NCI-H1436 (cell line): ENCODE measurements around the gene BPIFA2.

Experiments
- DNase-seq: peaks from one replicate; lab custom pipeline; 2025; lab: John Stamatoyannopoulos, UW

Gene BPIFA2

GRCh38 chr20:33202451-33202850, 34.5 kb downstream of the BPIFA2 start:
- DNase-seq: no peak

- no peak for DNase-seq
These were observed 35.5 kb downstream of the BPIFA2 start for GRCh38 chr20:33203444-33203843.

- no peak for DNase-seq
These were observed 41.8 kb downstream of the BPIFA2 start for GRCh38 chr20:33209789-33210188.

DNA sequence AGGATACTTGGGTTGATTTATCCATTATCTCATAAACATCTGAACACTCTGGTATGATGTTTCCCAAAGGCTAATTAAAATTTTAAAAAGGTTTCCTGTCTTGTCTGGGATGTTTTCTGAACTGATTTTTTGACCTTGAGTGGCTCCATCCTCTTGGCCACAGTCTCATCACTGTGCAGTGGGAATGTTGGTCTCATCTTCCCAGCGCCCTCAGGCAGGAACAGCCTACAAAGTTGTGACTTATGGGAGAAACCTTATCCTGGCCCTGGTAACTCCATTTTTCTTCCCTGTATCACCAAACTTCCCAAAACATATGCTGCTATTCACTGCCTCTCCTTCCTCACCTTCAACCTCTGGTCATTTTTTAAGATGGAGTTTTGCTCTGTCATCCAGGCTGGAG, 42.4 kb downstream of the BPIFA2 start:
- no peak for DNase-seq

DNA sequence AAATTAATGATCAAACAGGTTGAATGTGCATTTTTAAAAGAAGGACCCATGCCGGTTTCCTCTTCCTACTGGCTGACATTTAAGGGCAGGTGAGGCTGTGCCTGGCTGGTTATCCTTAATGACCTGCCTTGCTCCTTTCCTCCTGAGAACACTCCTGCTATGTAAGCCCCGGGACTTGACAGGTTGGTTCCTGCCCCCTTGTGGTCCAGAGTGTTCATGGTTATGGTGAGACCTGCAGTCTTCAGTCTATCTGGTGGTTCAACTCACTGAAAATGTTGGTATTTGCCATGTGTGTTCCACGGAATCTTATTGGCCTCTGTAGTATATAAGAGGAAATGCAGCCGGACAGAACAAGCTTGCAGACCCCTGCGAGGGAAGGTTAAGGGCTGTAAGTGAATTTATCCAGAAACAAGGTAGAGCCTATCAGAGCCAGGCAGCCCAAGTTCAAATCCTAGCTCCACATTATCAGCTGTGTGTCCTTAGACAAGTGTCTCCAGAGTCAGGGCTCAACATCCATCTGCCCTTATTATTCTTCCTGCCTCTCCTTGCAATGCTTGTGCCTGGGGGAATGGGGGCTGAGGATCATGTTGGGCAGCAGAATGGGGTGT, 44.0 kb downstream of the BPIFA2 start:
- DNase-seq: peak; percentile 19

DNA sequence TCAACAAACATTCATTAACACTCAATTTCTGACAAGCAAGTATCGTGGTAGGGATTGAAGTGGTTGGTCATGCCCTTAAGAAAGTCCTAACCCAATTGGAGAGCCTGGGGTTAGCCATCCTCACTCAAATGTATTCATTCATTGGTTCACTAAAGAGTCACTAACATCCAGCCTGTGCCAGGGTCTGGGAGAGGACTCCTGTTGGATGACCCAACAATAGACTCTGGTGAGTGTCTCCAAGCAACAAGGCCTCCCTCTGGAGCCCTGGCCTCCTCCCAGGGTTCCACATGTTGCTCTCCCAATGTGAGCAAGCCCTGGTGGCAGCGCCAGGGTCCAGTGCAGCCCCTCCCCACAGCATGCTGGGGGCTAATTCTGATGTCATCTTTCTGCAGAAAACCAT, 49.1 kb downstream of the BPIFA2 start, which contains the start of gene BPIFA3:
Gene BPIFA3 (plus strand): TSS at position 301 of the 400 bp plus-strand sequence. CDS start 185 bp downstream, outside the sequence.
- no peak for DNase-seq

- no peak for DNase-seq
These were observed 56.4 kb downstream of the BPIFA2 start for GRCh38 chr20:33224399-33224798.

- DNase-seq: no peak
These were observed 61.9 kb downstream of the BPIFA2 start for GRCh38 chr20:33229843-33230242.
